ENCODE data around the gene ME2. TPM values are rescaled to one million over a fixed set of nuclear protein-coding genes. Genes with fewer than 3 reads are reported as not detected.
"Not testable (repeated sequence)": the region's sequence is repeated elsewhere in the genome, so short reads cannot be mapped to it uniquely, and the experiment has no call there.

The ME2 gene
- total RNA-seq, 1 donor from 2014 or later = 143 TPM

- intact Hi-C loops (cut with micrococcal nuclease) = no loop called here
- no peaks in the 10 kb centered on the region for H3K9me3 Mint-ChIP-seq
- peaks cover 15% of the 10 kb centered on the region for H3K27me3 Mint-ChIP-seq
Observed at GRCh38 chr18:50871846-50872245, 7.1 kb upstream of the ME2 start.

GRCh38 chr18:50875966-50876536 is 2.9 kb upstream of the ME2 start:
- H3K27me3 Mint-ChIP-seq = peaks cover 15% of the 10 kb centered on the region
- no peaks in the 10 kb centered on the region for H3K9me3 Mint-ChIP-seq
- no peak overlapping the region for H3K4me3 Mint-ChIP-seq
- peak overlapping the region; percentile 22 for H3K27ac Mint-ChIP-seq
- DNase-seq = no peak
- peaks cover 5% of the 10 kb centered on the region for H3K36me3 Mint-ChIP-seq (ENCODE audit: low read depth)
- H3K4me1 Mint-ChIP-seq = peaks cover 15% of the 10 kb centered on the region
- intact Hi-C loops (cut with micrococcal nuclease) = loop anchor here (5.0 kb wide), 2 partner anchors 54 to 589 kb away; partner anchors contain the start of genes CXXC1 and MRO

More at GRCh38 chr18:50871846-50872245, 7.1 kb upstream of the ME2 start:
- Mint-ChIP-seq H3K4me1 (peaks cover 2% of the 10 kb centered on the region), H3K27ac (no peak overlapping the region), H3K4me3 (no peak overlapping the region), H3K36me3 (ENCODE audit: low read depth) (no peaks in the 10 kb centered on the region)
- no peak for DNase-seq

GRCh38 chr18:50877545-50878265 is 1.2 kb upstream of the ME2 start:
- no peaks in the 10 kb centered on the region for H3K9me3 Mint-ChIP-seq
- peak overlapping the region; percentile 95 for H3K4me3 Mint-ChIP-seq
- H3K36me3 Mint-ChIP-seq (ENCODE audit: low read depth) = peaks cover 9% of the 10 kb centered on the region
- DNase-seq = no peak
- peaks cover 8% of the 10 kb centered on the region for H3K27me3 Mint-ChIP-seq
- intact Hi-C loops (cut with micrococcal nuclease) = loop anchor here (1.0 to 5.0 kb wide), 5 partner anchors 23 to 590 kb away; partner anchors contain the start of genes CXXC1, MRO and SMAD4
- peak overlapping the region; percentile 98 for H3K27ac Mint-ChIP-seq
- H3K4me1 Mint-ChIP-seq = peaks cover 19% of the 10 kb centered on the region

- intact Hi-C loops (cut with micrococcal nuclease) = loop anchor here (1.0 to 5.0 kb wide), 4 partner anchors 57 to 592 kb away; partner anchors contain the start of genes CXXC1, ELAC1 and MRO
- H3K36me3 Mint-ChIP-seq (ENCODE audit: low read depth) = peaks cover 18% of the 10 kb centered on the region
- peak; percentile 80 for DNase-seq
- no peaks in the 10 kb centered on the region for H3K9me3 Mint-ChIP-seq
- H3K4me1 Mint-ChIP-seq = peaks cover 27% of the 10 kb centered on the region
- peak overlapping the region; percentile 95 for H3K4me3 Mint-ChIP-seq
- H3K27me3 Mint-ChIP-seq = no peaks in the 10 kb centered on the region
- H3K27ac Mint-ChIP-seq = peak overlapping the region; percentile 99
Observed at GRCh38 chr18:50879302-50880118, 592 bp downstream of the ME2 start.

GRCh38 chr18:50880119-50880465 is 1.2 kb downstream of the ME2 start:
- H3K27ac Mint-ChIP-seq = peak overlapping the region; percentile 99
- H3K4me1 Mint-ChIP-seq = peaks cover 27% of the 10 kb centered on the region
- H3K4me3 Mint-ChIP-seq = peak overlapping the region; percentile 94
- intact Hi-C loops (cut with micrococcal nuclease) = loop anchor here (2.0 kb wide), 1 partner anchor 171 kb away; no protein-coding TSS in a partner anchor
- no peak for DNase-seq
- peaks cover 18% of the 10 kb centered on the region for H3K36me3 Mint-ChIP-seq (ENCODE audit: low read depth)
- no peaks in the 10 kb centered on the region for H3K27me3 Mint-ChIP-seq
- no peaks in the 10 kb centered on the region for H3K9me3 Mint-ChIP-seq

GRCh38 chr18:50880944-50881343 is 2.0 kb downstream of the ME2 start:
- peaks cover 27% of the 10 kb centered on the region for H3K4me1 Mint-ChIP-seq
- H3K4me3 Mint-ChIP-seq, H3K27ac Mint-ChIP-seq, DNase-seq, H3K27me3 Mint-ChIP-seq, H3K9me3 Mint-ChIP-seq: not testable (repeated sequence)
- peaks cover 18% of the 10 kb centered on the region for H3K36me3 Mint-ChIP-seq (ENCODE audit: low read depth)
- intact Hi-C loops (cut with micrococcal nuclease) = loop anchor here (2.0 kb wide), 1 partner anchor 170 kb away; no protein-coding TSS in a partner anchor

GRCh38 chr18:50886929-50887328 is 8.0 kb downstream of the ME2 start:
- Mint-ChIP-seq H3K4me3 (no peak overlapping the region), H3K27ac (no peak overlapping the region), H3K4me1 (peaks cover 17% of the 10 kb centered on the region), H3K36me3 (ENCODE audit: low read depth) (peaks cover 39% of the 10 kb centered on the region), H3K9me3 (no peaks in the 10 kb centered on the region), H3K27me3 (no peaks in the 10 kb centered on the region)
- intact Hi-C loops (cut with micrococcal nuclease) = no loop called here
- no peak for DNase-seq

- DNase-seq = no peak
- peaks cover 9% of the 10 kb centered on the region for H3K9me3 Mint-ChIP-seq
- no peak overlapping the region for H3K27ac Mint-ChIP-seq
- intact Hi-C loops (cut with micrococcal nuclease) = no loop called here
- H3K27me3 Mint-ChIP-seq = no peaks in the 10 kb centered on the region
- peaks cover 55% of the 10 kb centered on the region for H3K36me3 Mint-ChIP-seq (ENCODE audit: low read depth)
- H3K4me3 Mint-ChIP-seq = no peak overlapping the region
- H3K4me1 Mint-ChIP-seq = peaks cover 6% of the 10 kb centered on the region
Observed at GRCh38 chr18:50895350-50896045, 16.6 kb downstream of the ME2 start.

- DNase-seq = no peak
- Mint-ChIP-seq H3K4me1 (peaks cover 9% of the 10 kb centered on the region), H3K4me3 (no peak overlapping the region), H3K27ac (no peak overlapping the region), H3K36me3 (ENCODE audit: low read depth) (peaks cover 59% of the 10 kb centered on the region), H3K9me3 (peaks cover 9% of the 10 kb centered on the region), H3K27me3 (no peaks in the 10 kb centered on the region)
- intact Hi-C loops (cut with micrococcal nuclease) = no loop called here
Observed at GRCh38 chr18:50896093-50896492, 17.2 kb downstream of the ME2 start.

GRCh38 chr18:50898919-50899318 is 20.0 kb downstream of the ME2 start:
- Mint-ChIP-seq H3K27ac (no peak overlapping the region), H3K4me3 (no peak overlapping the region), H3K36me3 (ENCODE audit: low read depth) (peaks cover 65% of the 10 kb centered on the region), H3K27me3 (no peaks in the 10 kb centered on the region), H3K4me1 (peaks cover 12% of the 10 kb centered on the region), H3K9me3 (peaks cover 9% of the 10 kb centered on the region)
- intact Hi-C loops (cut with micrococcal nuclease) = no loop called here
- no peak for DNase-seq

GRCh38 chr18:50902797-50903196 is 23.9 kb downstream of the ME2 start:
- intact Hi-C loops (cut with micrococcal nuclease) = no loop called here
- Mint-ChIP-seq H3K27ac (no peak overlapping the region), H3K4me3 (no peak overlapping the region), H3K36me3 (ENCODE audit: low read depth) (peaks cover 72% of the 10 kb centered on the region), H3K27me3 (no peaks in the 10 kb centered on the region), H3K4me1 (peaks cover 12% of the 10 kb centered on the region), H3K9me3 (peaks cover 14% of the 10 kb centered on the region)
- no peak for DNase-seq

GRCh38 chr18:50906843-50907242 is 27.9 kb downstream of the ME2 start:
- no peak overlapping the region for H3K27ac Mint-ChIP-seq
- peaks cover 10% of the 10 kb centered on the region for H3K9me3 Mint-ChIP-seq
- no peak overlapping the region for H3K4me3 Mint-ChIP-seq
- H3K36me3 Mint-ChIP-seq (ENCODE audit: low read depth) = peaks cover 68% of the 10 kb centered on the region
- no peaks in the 10 kb centered on the region for H3K27me3 Mint-ChIP-seq
- H3K4me1 Mint-ChIP-seq = peaks cover 11% of the 10 kb centered on the region
- intact Hi-C loops (cut with micrococcal nuclease) = no loop called here
- DNase-seq = no peak

GRCh38 chr18:50909261-50909660 is 30.3 kb downstream of the ME2 start:
- peaks cover 11% of the 10 kb centered on the region for H3K4me1 Mint-ChIP-seq
- intact Hi-C loops (cut with micrococcal nuclease) = no loop called here
- H3K27me3 Mint-ChIP-seq = no peaks in the 10 kb centered on the region
- no peak overlapping the region for H3K4me3 Mint-ChIP-seq
- DNase-seq = no peak
- H3K9me3 Mint-ChIP-seq = peaks cover 10% of the 10 kb centered on the region
- peak overlapping the region; percentile 36 for H3K27ac Mint-ChIP-seq
- peaks cover 77% of the 10 kb centered on the region for H3K36me3 Mint-ChIP-seq (ENCODE audit: low read depth)

Measured in activated CD4-positive, alpha-beta T cell treated with anti-CD3 and anti-CD28 coated beads, Interleukin-2, amount 10 ng/mL, durations not matched to agents 24 days and 14 days (primary cell).